ENCODE measurements around the gene PM20D1. TPM values are rescaled to one million over a fixed set of nuclear protein-coding genes. Genes with fewer than 3 reads are reported as not detected.
"Not testable (repeated sequence)": the region's sequence is repeated elsewhere in the genome, so short reads cannot be mapped to it uniquely, and the experiment has no call there.

PM20D1 gene
- total and polyA plus RNA-seq, 10 of the 15 experiments (the other 5 are each of a cell fraction or from before 2014, with no cell fraction given): not detected

- 69% methylated on average over 3 of the region's 3 CpGs for WGBS (ENCODE audit: insufficient coverage, insufficient replicate concordance, low lambda C conversion rate, missing lambda C conversion rate)
- RAD21 ChIA-PET (ENCODE audit: unreplicated experiment); in situ Hi-C loops (cut with MboI); H3K9ac ChIP-seq (ENCODE audit: control insufficient read depth, insufficient read depth, low read length); H2AFZ ChIP-seq (ENCODE audit: control insufficient read depth, low read depth, low read length); H3K4me1 ChIP-seq (ENCODE audit: control insufficient read depth, insufficient read depth, low read length); intact Hi-C loops (cut with micrococcal nuclease; ENCODE audit: unreplicated experiment); H3K79me2 ChIP-seq (ENCODE audit: control insufficient read depth, insufficient read depth, low read length); H3K9me3 ChIP-seq (replicated peaks; ENCODE audit: control insufficient read depth, insufficient read depth, low read length); FAIRE-seq; H4K20me1 ChIP-seq (ENCODE audit: control insufficient read depth, insufficient read depth); SMC1A ChIA-PET (ENCODE audit: uncharacterized antibody, unreplicated experiment); POLR2A ChIA-PET; CTCF ChIA-PET; H3K4me2 ChIP-seq (ENCODE audit: control insufficient read depth, insufficient read depth); H3K4me3 ChIP-seq; DNase-seq (ENCODE audit: low read depth, low spot score); H3K27ac ChIP-seq (ENCODE audit: control insufficient read depth, insufficient read depth); BruUV-seq (replicated peaks); H3K36me3 ChIP-seq (ENCODE audit: control insufficient read depth in 2 of 2, insufficient read depth in 2 of 2, low read length in 1 of 2); H3K27me3 ChIP-seq (replicated peaks in 1 of 2; ENCODE audit: control insufficient read depth in 2 of 2, insufficient read depth in 2 of 2, low read length in 1 of 2); ATAC-seq: not testable (repeated sequence)
Observed at GRCh38 chr1:205894119-205894518, 44.2 kb upstream of the PM20D1 start.

GRCh38 chr1:205892175-205892574 lies 42.2 kb upstream of the PM20D1 start:
- ATAC-seq; intact Hi-C loops (cut with micrococcal nuclease; ENCODE audit: unreplicated experiment); POLR2A ChIA-PET; H3K9me3 ChIP-seq (replicated peaks; ENCODE audit: control insufficient read depth, insufficient read depth, low read length); H3K4me3 ChIP-seq; H3K4me1 ChIP-seq (ENCODE audit: control insufficient read depth, insufficient read depth, low read length); BruUV-seq (replicated peaks); H3K9ac ChIP-seq (ENCODE audit: control insufficient read depth, insufficient read depth, low read length); DNase-seq (ENCODE audit: low read depth, low spot score); H3K4me2 ChIP-seq (ENCODE audit: control insufficient read depth, insufficient read depth); FAIRE-seq; H3K79me2 ChIP-seq (ENCODE audit: control insufficient read depth, insufficient read depth, low read length); H2AFZ ChIP-seq (ENCODE audit: control insufficient read depth, low read depth, low read length); H4K20me1 ChIP-seq (ENCODE audit: control insufficient read depth, insufficient read depth); H3K36me3 ChIP-seq (ENCODE audit: control insufficient read depth in 2 of 2, insufficient read depth in 2 of 2, low read length in 1 of 2); H3K27ac ChIP-seq (ENCODE audit: control insufficient read depth, insufficient read depth); in situ Hi-C loops (cut with MboI); H3K27me3 ChIP-seq (replicated peaks in 1 of 2; ENCODE audit: control insufficient read depth in 2 of 2, insufficient read depth in 2 of 2, low read length in 1 of 2): not testable (repeated sequence)
- ChIA-PET RAD21 (ENCODE audit: unreplicated experiment) (interaction anchor here (1.8 kb wide), 1 partner anchor 85 kb away, joined by 4 read pairs; no protein-coding TSS in a partner anchor), CTCF (interaction anchor here (1.4 kb wide), 2 partner anchors 27 to 85 kb away, joined by 5 to 7 read pairs; no protein-coding TSS in a partner anchor), SMC1A (ENCODE audit: uncharacterized antibody, unreplicated experiment) (interaction anchor here (0.8 to 1.7 kb wide), 2 partner anchors 16 to 79 kb away, joined by 3 read pairs; no protein-coding TSS in a partner anchor)
- 22% methylated on average over 2 of the region's 2 CpGs for WGBS (ENCODE audit: insufficient coverage, insufficient replicate concordance, low lambda C conversion rate, missing lambda C conversion rate)

GRCh38 chr1:205891481-205891880 lies 41.5 kb upstream of the PM20D1 start:
- H3K9ac ChIP-seq (ENCODE audit: control insufficient read depth, insufficient read depth, low read length); BruUV-seq (replicated peaks); in situ Hi-C loops (cut with MboI); H3K4me1 ChIP-seq (ENCODE audit: control insufficient read depth, insufficient read depth, low read length); H3K27me3 ChIP-seq (replicated peaks in 1 of 2; ENCODE audit: control insufficient read depth in 2 of 2, insufficient read depth in 2 of 2, low read length in 1 of 2); H3K27ac ChIP-seq (ENCODE audit: control insufficient read depth, insufficient read depth); ATAC-seq; H2AFZ ChIP-seq (ENCODE audit: control insufficient read depth, low read depth, low read length); H4K20me1 ChIP-seq (ENCODE audit: control insufficient read depth, insufficient read depth); POLR2A ChIA-PET; FAIRE-seq; intact Hi-C loops (cut with micrococcal nuclease; ENCODE audit: unreplicated experiment); DNase-seq (ENCODE audit: low read depth, low spot score); H3K79me2 ChIP-seq (ENCODE audit: control insufficient read depth, insufficient read depth, low read length); H3K4me3 ChIP-seq; H3K4me2 ChIP-seq (ENCODE audit: control insufficient read depth, insufficient read depth); H3K36me3 ChIP-seq (ENCODE audit: control insufficient read depth in 2 of 2, insufficient read depth in 2 of 2, low read length in 1 of 2); H3K9me3 ChIP-seq (replicated peaks; ENCODE audit: control insufficient read depth, insufficient read depth, low read length): not testable (repeated sequence)
- WGBS (ENCODE audit: insufficient coverage, insufficient replicate concordance, low lambda C conversion rate, missing lambda C conversion rate): 25% methylated on average over 2 of the region's 2 CpGs
- SMC1A ChIA-PET (ENCODE audit: uncharacterized antibody, unreplicated experiment): interaction anchor here (0.8 to 1.7 kb wide), 3 partner anchors 16 to 79 kb away, joined by 3 read pairs; no protein-coding TSS in a partner anchor
- RAD21 ChIA-PET (ENCODE audit: unreplicated experiment): interaction anchor here (1.8 kb wide), 1 partner anchor 86 kb away, joined by 4 read pairs; no protein-coding TSS in a partner anchor
- CTCF ChIA-PET: interaction anchor here (0.9 to 1.4 kb wide), 3 partner anchors 26 to 86 kb away, joined by 3 to 7 read pairs (median 5); no protein-coding TSS in a partner anchor

GRCh38 chr1:205890631-205891030 lies 40.7 kb upstream of the PM20D1 start:
- H3K4me2 ChIP-seq (ENCODE audit: control insufficient read depth, insufficient read depth); SMC1A ChIA-PET (ENCODE audit: uncharacterized antibody, unreplicated experiment); H3K9me3 ChIP-seq (replicated peaks; ENCODE audit: control insufficient read depth, insufficient read depth, low read length); H3K4me3 ChIP-seq; H3K79me2 ChIP-seq (ENCODE audit: control insufficient read depth, insufficient read depth, low read length); BruUV-seq (replicated peaks); H3K27me3 ChIP-seq (replicated peaks in 1 of 2; ENCODE audit: control insufficient read depth in 2 of 2, insufficient read depth in 2 of 2, low read length in 1 of 2); DNase-seq (ENCODE audit: low read depth, low spot score); H2AFZ ChIP-seq (ENCODE audit: control insufficient read depth, low read depth, low read length); ATAC-seq; H3K36me3 ChIP-seq (ENCODE audit: control insufficient read depth in 2 of 2, insufficient read depth in 2 of 2, low read length in 1 of 2); H3K9ac ChIP-seq (ENCODE audit: control insufficient read depth, insufficient read depth, low read length); in situ Hi-C loops (cut with MboI); H3K27ac ChIP-seq (ENCODE audit: control insufficient read depth, insufficient read depth); FAIRE-seq; H3K4me1 ChIP-seq (ENCODE audit: control insufficient read depth, insufficient read depth, low read length); intact Hi-C loops (cut with micrococcal nuclease; ENCODE audit: unreplicated experiment); H4K20me1 ChIP-seq (ENCODE audit: control insufficient read depth, insufficient read depth); POLR2A ChIA-PET: not testable (repeated sequence)
- RAD21 ChIA-PET (ENCODE audit: unreplicated experiment): interaction anchor here (1.8 kb wide), 1 partner anchor 87 kb away, joined by 4 read pairs; no protein-coding TSS in a partner anchor
- WGBS (ENCODE audit: insufficient coverage, insufficient replicate concordance, low lambda C conversion rate, missing lambda C conversion rate): 43% methylated on average over 3 of the region's 3 CpGs
- CTCF ChIA-PET: interaction anchor here (0.8 to 0.9 kb wide), 2 partner anchors 26 to 216 kb away, joined by 3 read pairs; no protein-coding TSS in a partner anchor
